ENCODE measurements around the gene NLRC5. TPM values are rescaled to one million over a fixed set of nuclear protein-coding genes. Genes with fewer than 3 reads are reported as not detected.

Gene NLRC5
- total RNA-seq, 4 donors from 2014 or later, result 11.1 to 39.7 (median 16.3) TPM

- H3K4me3 ChIP-seq, result no peak overlapping the region
- WGBS, 2 donors (ENCODE audit: low coverage in 1 of 2), result 20% methylated on average over 1 of the region's 2 CpGs; no CpG with 5 or more reads in 1 of the 2 donors
- H3K36me3 ChIP-seq, result peaks cover 3 to 82% of the 10 kb centered on the region in 2 donors
- no peak for ATAC-seq
- no peaks in the 10 kb centered on the region for H3K9me3 ChIP-seq
- TF ChIP-seq EP300 (IDR thresholded peaks at IDR 0.05), result no peak
- no peak for TF ChIP-seq POLR2A (IDR thresholded peaks at IDR 0.05)
- peak; percentile 9 for TF ChIP-seq POLR2AphosphoS5 (IDR thresholded peaks at IDR 0.05)
- no peak for TF ChIP-seq CTCF (IDR thresholded peaks at IDR 0.05)
- H3K27ac ChIP-seq, result peak overlapping the region in 2 of 4 donors; percentile 1 to 11
- H3K27me3 ChIP-seq, result no peaks in the 10 kb centered on the region
- H3K4me1 ChIP-seq, result peaks cover 0 to 5% (median 0%) of the 10 kb centered on the region in 3 donors
Observed at GRCh38 chr16:56944954-56945839, 44.2 kb upstream of the NLRC5 start.

- TF ChIP-seq POLR2AphosphoS5 (IDR thresholded peaks at IDR 0.05) (peak; percentile 8), POLR2A (IDR thresholded peaks at IDR 0.05) (no peak)
- no peak overlapping the region for H3K27ac ChIP-seq
Observed at GRCh38 chr16:56945847-56946527, 43.4 kb upstream of the NLRC5 start.

GRCh38 chr16:56946767-56947603, 42.4 kb upstream of the NLRC5 start:
- WGBS, 2 donors (ENCODE audit: low coverage in 1 of 2), result 77 to 80% methylated on average over 4 to 5 of the region's 10 CpGs
- peak; percentile 29 for ATAC-seq
- H3K36me3 ChIP-seq, result peaks cover 3 to 64% of the 10 kb centered on the region in 2 donors
- no peaks in the 10 kb centered on the region for H3K27me3 ChIP-seq
- H3K27ac ChIP-seq, result no peak overlapping the region
- peaks cover 0 to 5% (median 0%) of the 10 kb centered on the region in 3 donors for H3K4me1 ChIP-seq
- TF ChIP-seq EP300 (IDR thresholded peaks at IDR 0.05) (no peak), CTCF (IDR thresholded peaks at IDR 0.05) (no peak), POLR2A (IDR thresholded peaks at IDR 0.05) (no peak), POLR2AphosphoS5 (IDR thresholded peaks at IDR 0.05) (no peak)
- H3K9me3 ChIP-seq, result no peaks in the 10 kb centered on the region
- H3K4me3 ChIP-seq, result no peak overlapping the region

More at GRCh38 chr16:56945847-56946527, 43.4 kb upstream of the NLRC5 start:
- no peaks in the 10 kb centered on the region for H3K27me3 ChIP-seq
- H3K4me1 ChIP-seq, result peaks cover 0 to 5% (median 0%) of the 10 kb centered on the region in 3 donors
- ATAC-seq, result no peak
- H3K4me3 ChIP-seq, result no peak overlapping the region
- WGBS, 2 donors (ENCODE audit: low coverage in 1 of 2), result 71 to 87% methylated on average over 3 to 11 of the region's 12 CpGs
- peaks cover 3 to 74% of the 10 kb centered on the region in 2 donors for H3K36me3 ChIP-seq
- H3K9me3 ChIP-seq, result no peaks in the 10 kb centered on the region

- ATAC-seq, result no peak
- Histone ChIP-seq H3K4me3 (no peak overlapping the region), H3K4me1 (peaks cover 0 to 5% (median 0%) of the 10 kb centered on the region in 3 donors), H3K27me3 (no peaks in the 10 kb centered on the region), H3K36me3 (peaks cover 3 to 58% of the 10 kb centered on the region in 2 donors), H3K27ac (no peak overlapping the region), H3K9me3 (no peaks in the 10 kb centered on the region)
- WGBS, 2 donors (ENCODE audit: low coverage in 1 of 2), result 100% methylated on average over 2 of the region's 2 CpGs; no CpG with 5 or more reads in 1 of the 2 donors
- TF ChIP-seq EP300 (IDR thresholded peaks at IDR 0.05) (no peak), POLR2AphosphoS5 (IDR thresholded peaks at IDR 0.05) (no peak), POLR2A (IDR thresholded peaks at IDR 0.05) (no peak), CTCF (IDR thresholded peaks at IDR 0.05) (no peak)
Observed at GRCh38 chr16:56947604-56947995, 41.8 kb upstream of the NLRC5 start.

- Histone ChIP-seq H3K9me3 (no peaks in the 10 kb centered on the region), H3K4me3 (no peak overlapping the region), H3K36me3 (peaks cover 0 to 52% of the 10 kb centered on the region in 2 donors), H3K27me3 (no peaks in the 10 kb centered on the region), H3K27ac (no peak overlapping the region), H3K4me1 (peaks cover 0 to 5% (median 0%) of the 10 kb centered on the region in 3 donors)
- 86 to 96% methylated on average over 3 to 5 of the region's 6 CpGs for WGBS, 2 donors (ENCODE audit: low coverage in 1 of 2)
- no peak for TF ChIP-seq EP300 (IDR thresholded peaks at IDR 0.05)
- no peak for TF ChIP-seq CTCF (IDR thresholded peaks at IDR 0.05)
- no peak for ATAC-seq
Observed at GRCh38 chr16:56948234-56948633, 41.1 kb upstream of the NLRC5 start.
